GM20000 (cell line): Measurements from ENCODE around the gene LIN52.
A peak's percentile ranks its signal among the peaks of the same experiment; 100 is the strongest.
"Not testable (repeated sequence)": the region's sequence is repeated elsewhere in the genome, so short reads cannot be mapped to it uniquely, and the experiment has no call there.

Experiments
- DNase-seq: peaks from one replicate; pipeline ENCODE4 v3.0.0; 2012; ENCODE audit warnings: low spot score
- TF ChIP-seq, protein P1 (sequence below): IDR thresholded peaks from 2 replicates; pipeline ENCODE4 v1.5.1; 2012; ENCODE audit warnings: mild to moderate bottlenecking, control low read depth; ENCODE audit errors: extremely low read depth, missing control alignments

LIN52 gene

DNA sequence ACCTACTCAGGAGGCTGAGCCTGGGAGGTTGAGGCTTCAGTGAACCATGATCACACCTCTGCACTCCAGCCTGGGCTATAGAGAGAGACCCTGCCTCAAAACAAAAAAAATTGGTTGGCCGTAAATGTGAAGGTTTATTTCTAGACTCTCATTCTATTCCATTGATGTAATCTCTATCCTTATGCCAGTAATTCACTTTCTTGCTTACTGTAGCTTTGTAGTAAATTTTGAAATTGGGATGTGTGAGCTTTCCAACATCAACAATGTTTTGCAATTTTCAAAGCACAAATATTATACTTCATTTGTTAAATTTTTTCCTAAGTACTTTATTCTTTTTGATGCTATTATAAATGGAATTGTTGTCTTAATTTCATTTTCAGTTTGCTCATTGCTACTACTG is 24.6 kb downstream of the LIN52 start:
- TF ChIP-seq, protein P1, sequence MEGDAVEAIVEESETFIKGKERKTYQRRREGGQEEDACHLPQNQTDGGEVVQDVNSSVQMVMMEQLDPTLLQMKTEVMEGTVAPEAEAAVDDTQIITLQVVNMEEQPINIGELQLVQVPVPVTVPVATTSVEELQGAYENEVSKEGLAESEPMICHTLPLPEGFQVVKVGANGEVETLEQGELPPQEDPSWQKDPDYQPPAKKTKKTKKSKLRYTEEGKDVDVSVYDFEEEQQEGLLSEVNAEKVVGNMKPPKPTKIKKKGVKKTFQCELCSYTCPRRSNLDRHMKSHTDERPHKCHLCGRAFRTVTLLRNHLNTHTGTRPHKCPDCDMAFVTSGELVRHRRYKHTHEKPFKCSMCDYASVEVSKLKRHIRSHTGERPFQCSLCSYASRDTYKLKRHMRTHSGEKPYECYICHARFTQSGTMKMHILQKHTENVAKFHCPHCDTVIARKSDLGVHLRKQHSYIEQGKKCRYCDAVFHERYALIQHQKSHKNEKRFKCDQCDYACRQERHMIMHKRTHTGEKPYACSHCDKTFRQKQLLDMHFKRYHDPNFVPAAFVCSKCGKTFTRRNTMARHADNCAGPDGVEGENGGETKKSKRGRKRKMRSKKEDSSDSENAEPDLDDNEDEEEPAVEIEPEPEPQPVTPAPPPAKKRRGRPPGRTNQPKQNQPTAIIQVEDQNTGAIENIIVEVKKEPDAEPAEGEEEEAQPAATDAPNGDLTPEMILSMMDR: no peak
- no peak for DNase-seq

DNA sequence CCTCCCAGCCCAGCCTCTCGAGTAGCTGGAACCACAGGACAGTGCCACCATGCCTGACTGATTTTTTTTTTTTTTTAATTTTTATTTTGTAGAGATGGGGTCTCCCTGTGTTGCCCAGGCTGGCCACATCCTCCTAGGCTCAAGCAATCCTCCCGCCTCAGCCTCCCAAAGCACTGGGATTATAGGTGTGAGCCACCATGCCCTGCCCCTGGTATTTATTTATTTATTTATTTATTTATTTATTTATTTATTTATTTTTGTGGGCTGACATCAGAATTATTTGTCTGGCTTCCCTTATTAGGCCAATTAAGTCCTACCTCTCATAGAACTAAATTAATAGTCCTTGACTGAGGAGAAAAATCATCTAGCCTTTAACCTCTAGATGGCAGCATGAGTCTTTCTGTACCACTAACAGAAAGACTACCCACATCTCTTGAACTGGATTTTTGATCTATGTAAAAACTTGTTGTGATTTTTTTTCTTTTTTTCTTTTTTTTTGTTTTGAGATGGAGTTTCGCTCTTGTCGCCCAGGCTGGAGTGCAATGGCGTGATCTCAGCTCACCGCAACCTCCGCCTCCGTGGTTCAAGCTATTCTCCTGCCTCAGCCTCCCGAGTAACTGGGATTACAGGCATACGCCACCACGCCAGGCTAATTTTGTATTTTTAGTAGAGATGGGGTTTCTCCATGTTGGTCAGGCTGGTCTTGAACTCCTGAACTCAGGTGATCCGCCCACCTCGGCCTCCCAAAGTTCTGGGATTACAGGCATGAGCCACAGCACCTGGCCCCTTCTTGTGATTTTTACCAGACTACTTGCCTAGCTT is 26.9 kb downstream of the LIN52 start:
- TF ChIP-seq, protein P1: peak; percentile 12
- DNase-seq: peak; percentile 62

DNA sequence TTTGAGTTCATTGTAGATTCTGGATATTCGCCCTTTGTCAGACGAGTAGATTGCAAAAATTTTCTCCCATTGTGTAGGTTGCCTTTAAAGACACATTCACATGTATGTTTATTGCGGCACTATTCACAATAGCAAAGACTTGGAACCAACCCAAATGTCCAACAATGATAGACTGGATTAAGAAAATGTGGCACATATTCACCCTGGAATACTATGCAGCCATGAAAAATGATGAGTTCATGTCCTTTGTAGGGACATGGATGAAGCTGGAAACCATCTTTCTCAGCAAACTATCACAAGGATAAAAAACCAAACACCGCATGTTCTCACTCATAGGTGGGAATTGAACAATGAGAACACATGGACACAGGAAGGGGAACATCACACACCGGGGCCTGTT is 40.7 kb downstream of the LIN52 start:
- DNase-seq: not testable (repeated sequence)

DNA sequence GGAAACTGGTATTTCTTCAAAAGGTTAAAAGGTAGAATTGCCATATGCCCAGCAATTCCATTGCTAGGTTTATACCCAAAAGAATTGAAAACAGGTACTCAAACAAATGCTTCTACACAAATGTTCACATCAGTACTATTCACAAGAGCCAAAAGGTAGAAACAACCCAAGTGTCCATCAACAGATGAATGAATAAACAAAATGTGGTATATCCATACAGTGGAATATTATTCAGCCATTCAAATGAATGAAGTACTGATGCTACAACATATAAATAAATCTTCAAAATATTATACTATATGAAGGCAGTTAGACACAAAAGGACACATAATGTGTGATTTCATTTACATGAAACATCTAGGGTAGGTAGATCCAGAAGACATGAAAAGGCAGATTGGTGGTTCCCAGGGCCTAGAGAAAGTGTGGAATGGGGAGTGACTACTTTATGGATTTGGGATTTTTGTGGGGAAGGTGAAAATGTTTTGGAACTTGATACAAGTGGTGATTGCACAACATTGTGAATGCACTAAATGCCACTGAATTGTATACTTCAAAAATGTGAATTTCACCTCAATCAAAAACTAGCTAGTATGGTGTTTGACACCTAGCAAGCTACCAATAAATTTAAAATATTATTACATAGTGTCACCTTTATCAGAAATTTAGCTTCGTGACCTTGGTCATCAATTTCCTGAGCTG is 41.7 kb downstream of the LIN52 start:
- DNase-seq: no peak
- TF ChIP-seq, protein P1: no peak

DNA sequence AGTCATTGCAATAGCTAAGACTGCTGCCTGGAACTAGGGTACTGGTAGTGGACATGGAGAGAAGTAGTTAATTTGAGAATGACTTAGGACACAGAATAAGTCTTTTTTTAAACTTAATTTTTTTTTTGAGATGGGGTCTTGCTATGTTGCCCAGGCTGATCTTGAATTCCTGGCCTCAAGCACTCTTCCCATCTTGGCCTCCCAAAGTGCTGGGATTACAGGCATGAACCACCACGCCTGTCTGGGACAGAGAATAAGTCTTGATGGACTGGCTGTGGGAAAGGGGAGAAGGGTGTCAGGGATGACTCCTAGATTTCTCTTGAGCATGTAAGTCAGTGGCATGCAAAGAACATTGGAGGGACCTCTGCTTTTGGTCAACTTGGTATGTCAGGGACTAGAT is 42.9 kb downstream of the LIN52 start:
- no peak for DNase-seq
- TF ChIP-seq, protein P1: no peak

DNA sequence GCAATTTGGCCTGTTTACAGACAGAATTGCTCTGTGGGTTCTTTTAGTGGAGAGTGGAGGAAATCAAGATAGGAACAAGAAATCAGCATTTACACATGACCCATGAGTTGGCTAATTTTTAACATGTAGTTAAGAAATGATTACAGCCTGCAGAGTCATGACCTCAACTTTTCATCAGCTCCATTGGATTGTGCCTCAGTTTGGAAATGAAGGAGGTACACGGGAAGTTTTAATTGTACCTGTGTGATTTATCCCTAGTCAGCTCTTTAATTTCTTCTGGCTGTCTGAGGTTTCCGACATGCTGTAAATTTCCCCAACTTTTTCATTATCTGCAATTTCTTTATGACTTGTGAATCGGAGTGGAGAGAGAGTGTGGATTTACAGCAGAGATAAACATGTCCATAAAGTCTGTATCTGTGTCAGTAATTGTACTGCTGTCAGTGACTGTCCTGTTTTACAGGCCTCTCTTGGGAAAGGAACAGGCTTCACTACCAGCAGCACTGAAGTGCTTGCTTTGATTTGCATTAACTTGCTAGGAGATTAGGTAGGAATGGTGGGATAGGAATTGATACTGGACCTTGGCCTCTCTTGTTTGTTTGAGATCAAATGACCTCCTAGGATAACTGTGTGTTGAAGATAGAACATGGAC is 49.2 kb downstream of the LIN52 start:
- no peak for DNase-seq
- TF ChIP-seq, protein P1: no peak

DNA sequence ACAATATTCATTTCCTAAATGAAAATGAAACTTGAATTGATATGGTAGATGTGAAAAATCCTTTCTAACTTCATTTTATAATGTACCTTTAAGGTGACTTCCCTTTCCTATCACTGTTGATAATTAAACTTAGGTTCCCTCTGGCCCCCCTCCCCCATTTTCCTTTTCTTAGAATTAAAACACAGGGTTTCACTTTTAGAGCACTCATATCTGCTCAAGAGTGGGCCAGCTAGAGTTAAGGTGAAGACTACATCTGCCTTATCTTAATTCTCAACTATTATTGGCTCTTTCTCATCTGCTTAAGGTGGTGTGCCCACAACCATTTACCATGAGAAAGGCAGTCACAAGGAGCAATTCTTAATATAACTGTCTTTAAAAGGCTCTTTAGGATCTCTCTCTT is 49.7 kb downstream of the LIN52 start:
- TF ChIP-seq, protein P1: no peak
- no peak for DNase-seq
